ENCODE measurements around the gene RAB24. TPM values are rescaled to one million over a fixed set of nuclear protein-coding genes. Genes with fewer than 3 reads are reported as not detected.

RAB24 gene
- total RNA-seq, 4 donors from 2014 or later: 11.4 to 22.8 (median 14.5) TPM

GRCh38 chr5:177314376-177315342, 11.1 kb upstream of the RAB24 start:
- DNase-seq: no peak
- Histone ChIP-seq H3K9me3 (no peaks in the 10 kb centered on the region), H3K4me1 (peaks cover 17 to 18% of the 10 kb centered on the region in 2 donors), H3K4me3 (no peak overlapping the region), H3K27me3 (no peaks in the 10 kb centered on the region), H3K36me3 (no peaks in the 10 kb centered on the region), H3K27ac (no peak overlapping the region)
- intact Hi-C loops (cut with DNase I; ENCODE audit: low total_unique reads): loop anchor here (5.0 kb wide), 2 partner anchors 53 to 143 kb away; no protein-coding TSS in a partner anchor
- in situ Hi-C loops (cut with MboI; ENCODE audit: low sequenced_read_pairs in 4 of 4): no loop called here
- ATAC-seq: no peak
- TF ChIP-seq, protein P1, sequence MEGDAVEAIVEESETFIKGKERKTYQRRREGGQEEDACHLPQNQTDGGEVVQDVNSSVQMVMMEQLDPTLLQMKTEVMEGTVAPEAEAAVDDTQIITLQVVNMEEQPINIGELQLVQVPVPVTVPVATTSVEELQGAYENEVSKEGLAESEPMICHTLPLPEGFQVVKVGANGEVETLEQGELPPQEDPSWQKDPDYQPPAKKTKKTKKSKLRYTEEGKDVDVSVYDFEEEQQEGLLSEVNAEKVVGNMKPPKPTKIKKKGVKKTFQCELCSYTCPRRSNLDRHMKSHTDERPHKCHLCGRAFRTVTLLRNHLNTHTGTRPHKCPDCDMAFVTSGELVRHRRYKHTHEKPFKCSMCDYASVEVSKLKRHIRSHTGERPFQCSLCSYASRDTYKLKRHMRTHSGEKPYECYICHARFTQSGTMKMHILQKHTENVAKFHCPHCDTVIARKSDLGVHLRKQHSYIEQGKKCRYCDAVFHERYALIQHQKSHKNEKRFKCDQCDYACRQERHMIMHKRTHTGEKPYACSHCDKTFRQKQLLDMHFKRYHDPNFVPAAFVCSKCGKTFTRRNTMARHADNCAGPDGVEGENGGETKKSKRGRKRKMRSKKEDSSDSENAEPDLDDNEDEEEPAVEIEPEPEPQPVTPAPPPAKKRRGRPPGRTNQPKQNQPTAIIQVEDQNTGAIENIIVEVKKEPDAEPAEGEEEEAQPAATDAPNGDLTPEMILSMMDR (IDR thresholded peaks at IDR 0.05 in 4 of 5, conservative IDR thresholded peaks at IDR 0.05 in 1 of 5): no peak
- TF ChIP-seq POLR2A (IDR thresholded peaks at IDR 0.05): no peak

DNA sequence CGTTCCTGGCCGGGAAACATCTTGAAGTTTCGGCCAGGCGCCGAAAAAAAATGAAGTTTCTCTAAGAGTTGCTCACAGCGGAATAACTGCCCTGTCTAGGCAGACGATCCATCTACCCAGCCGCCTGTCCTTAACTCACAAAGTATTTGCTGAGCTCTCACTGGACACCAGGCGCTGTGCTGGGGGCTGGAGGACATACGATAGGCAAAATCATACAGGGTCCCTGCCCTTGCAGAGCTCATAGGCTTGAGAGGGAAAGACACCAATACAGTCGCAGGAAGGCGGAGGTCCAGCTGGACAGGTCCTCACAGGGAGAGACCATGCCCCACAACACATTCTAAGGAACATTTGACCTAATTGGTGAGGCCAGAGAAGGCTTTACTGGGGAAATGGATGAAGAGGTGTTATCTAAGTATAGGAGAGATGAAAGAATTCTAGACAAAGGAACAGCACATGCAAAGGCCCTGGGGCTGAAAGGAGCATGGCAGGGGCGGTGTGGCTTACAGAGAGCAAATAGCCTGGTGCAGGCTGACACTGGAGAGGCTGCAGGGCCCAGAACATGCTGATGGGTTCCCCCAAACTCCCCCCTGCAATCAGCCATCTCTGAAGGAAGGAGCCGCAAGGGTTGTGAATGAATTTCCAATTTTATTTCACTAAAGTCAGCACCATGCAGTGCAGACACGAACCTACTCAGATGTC, 10.2 kb upstream of the RAB24 start:
- in situ Hi-C loops (cut with MboI; ENCODE audit: low sequenced_read_pairs in 4 of 4): no loop called here
- no peak for TF ChIP-seq POLR2A (IDR thresholded peaks at IDR 0.05)
- TF ChIP-seq, protein P1 (IDR thresholded peaks at IDR 0.05 in 4 of 5, conservative IDR thresholded peaks at IDR 0.05 in 1 of 5): no peak

DNA sequence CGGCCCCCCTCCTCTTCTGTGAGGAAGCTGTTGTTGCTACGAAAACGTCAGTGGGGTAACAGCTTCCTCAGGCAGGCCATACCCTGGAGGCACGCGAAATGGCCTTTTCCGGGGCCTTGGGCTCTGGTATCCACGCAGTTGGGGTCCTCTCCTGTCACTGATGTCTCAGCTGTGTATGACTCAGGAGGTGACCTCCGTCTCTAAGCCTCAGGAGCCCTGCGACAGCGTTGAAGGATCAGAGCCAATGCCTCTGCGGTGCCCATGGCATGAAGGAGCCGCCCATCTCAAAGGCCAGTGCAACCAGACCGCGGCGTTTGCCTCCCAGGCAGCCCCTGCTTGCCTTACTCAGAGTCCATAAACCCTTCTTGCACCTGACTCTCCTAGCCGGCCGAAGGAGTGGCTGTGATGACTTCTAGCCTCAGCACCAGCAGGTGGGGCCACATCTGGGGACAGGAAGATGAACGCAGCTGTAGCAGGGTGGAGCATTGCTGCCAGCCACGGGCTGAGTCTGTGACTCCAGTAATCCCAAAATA, 9.2 kb upstream of the RAB24 start:
- DNase-seq (no peak), ATAC-seq (no peak)
- Histone ChIP-seq H3K4me3 (peak overlapping the region; percentile 37 to 83 (median 66)), H3K27ac (no peak overlapping the region), H3K9me3 (no peaks in the 10 kb centered on the region), H3K36me3 (no peaks in the 10 kb centered on the region), H3K4me1 (peaks cover 27 to 28% of the 10 kb centered on the region in 2 donors), H3K27me3 (no peaks in the 10 kb centered on the region)
- in situ Hi-C loops (cut with MboI; ENCODE audit: low sequenced_read_pairs in 4 of 4) (no loop called here), intact Hi-C loops (cut with DNase I; ENCODE audit: low total_unique reads) (loop anchor here (5.0 kb wide), 2 partner anchors 55 to 145 kb away; no protein-coding TSS in a partner anchor)
- TF ChIP-seq, protein P1 (IDR thresholded peaks at IDR 0.05 in 4 of 5, conservative IDR thresholded peaks at IDR 0.05 in 1 of 5): no peak
- no peak for TF ChIP-seq POLR2A (IDR thresholded peaks at IDR 0.05)

More for the DNA sequence above, 10.2 kb upstream of the RAB24 start:
- no peak overlapping the region for H3K27ac ChIP-seq
- no peaks in the 10 kb centered on the region for H3K27me3 ChIP-seq
- no peaks in the 10 kb centered on the region for H3K9me3 ChIP-seq
- no peaks in the 10 kb centered on the region for H3K36me3 ChIP-seq
- DNase-seq: no peak
- intact Hi-C loops (cut with DNase I; ENCODE audit: low total_unique reads): loop anchor here (5.0 kb wide), 2 partner anchors 54 to 144 kb away; no protein-coding TSS in a partner anchor
- peaks cover 25 to 26% of the 10 kb centered on the region in 2 donors for H3K4me1 ChIP-seq
- ATAC-seq: no peak
- no peak overlapping the region for H3K4me3 ChIP-seq

GRCh38 chr5:177311723-177312648, 8.5 kb upstream of the RAB24 start, which contains the start of gene MXD3:
Gene MXD3 (minus strand): TSS chr5:177311898. CDS start chr5:177311830, 68 bp downstream.
- in situ Hi-C loops (cut with MboI; ENCODE audit: low sequenced_read_pairs in 4 of 4): no loop called here
- TF ChIP-seq POLR2A (IDR thresholded peaks at IDR 0.05): no peak
- TF ChIP-seq, protein P1 (IDR thresholded peaks at IDR 0.05 in 4 of 5, conservative IDR thresholded peaks at IDR 0.05 in 1 of 5): no peak
- peaks cover 0 to 2% of the 10 kb centered on the region in 2 donors for H3K36me3 ChIP-seq
- peak within 1 kb of the TSS; percentile 60 to 96 (median 78) for H3K4me3 ChIP-seq
- no peaks in the 10 kb centered on the region for H3K27me3 ChIP-seq
- peak; percentile 96 to 97 for DNase-seq
- peak within 1 kb of the TSS; percentile 58 to 83 (median 78) for H3K27ac ChIP-seq
- ATAC-seq: peak; percentile 85 to 90
- intact Hi-C loops (cut with DNase I; ENCODE audit: low total_unique reads): loop anchor here (5.0 kb wide), 2 partner anchors 55 to 145 kb away; no protein-coding TSS in a partner anchor
- peaks cover 27 to 28% of the 10 kb centered on the region in 2 donors for H3K4me1 ChIP-seq
- H3K9me3 ChIP-seq: no peaks in the 10 kb centered on the region

All from gastrocnemius medialis (tissue), 4 donors.